PC-3 (cell line): ENCODE results near the gene HID1. TPM values are rescaled to one million over a fixed set of nuclear protein-coding genes. Genes with fewer than 3 reads are reported as not detected.

Source experiments
- ATAC-seq: fragments of 200-7000 bp; cut with Tn5 transposase; 2 replicates; pipeline ENCODE4 v1.9.1; 2020; ENCODE audit warnings: mild to moderate bottlenecking, moderate library complexity
- BruUV-seq: library from RNA; stranded (reverse); fragments of 400-500 nt; replicated peaks from 2 replicates; lab custom pipeline; 2021; lab: Mats Ljungman, UMichigan
- CTCF ChIA-PET: fragments of 300-600 bp; sonication (Branson Sonifier 250); formaldehyde crosslinking; loops from one replicate; lab custom pipeline; 2022; ENCODE audit warnings: antibody characterized with exemption; lab: Charles Lee
- POLR2A ChIA-PET: fragments of 300-600 bp; sonication (Branson Sonifier 250); formaldehyde crosslinking; loops from one replicate; lab custom pipeline; 2022; ENCODE audit warnings: antibody characterized with exemption; ENCODE audit not compliant: unreplicated experiment; lab: Charles Lee
- DNase-seq: peaks from one replicate; pipeline ENCODE4 v3.0.0-alpha.2; 2015
- H2AFZ ChIP-seq: fragments of 300-600 bp; sonication (generic); 2 replicates; pipeline ENCODE4 v1.6.0; 2016; ENCODE audit warnings: antibody characterized with exemption, low read length
- H3F3A ChIP-seq: fragments of 300-600 bp; sonication (generic); one replicate; pipeline ENCODE4 v1.6.0; 2017; ENCODE audit warnings: antibody characterized with exemption, low read length, control low read depth, mild to moderate bottlenecking; ENCODE audit not compliant: unreplicated experiment
- H3K27ac ChIP-seq: fragments of 300-600 bp; sonication (generic); 2 replicates; pipeline ENCODE4 v1.5.1; 2016; ENCODE audit warnings: mild to moderate bottlenecking, low read length
- H3K27me3 ChIP-seq: fragments of 300-600 bp; sonication (generic); 2 replicates; pipeline ENCODE4 v1.6.1; 2016; ENCODE audit warnings: low read length, mixed read lengths
- H3K36me3 ChIP-seq: fragments of 300-600 bp; sonication (generic); 2 replicates; pipeline ENCODE4 v1.6.1; 2016; ENCODE audit warnings: low read depth, mixed run types, low read length, mixed read lengths
- H3K4me1 ChIP-seq: fragments of 300-600 bp; sonication (generic); 2 replicates; pipeline ENCODE4 v1.5.1; 2016; ENCODE audit warnings: low read length; ENCODE audit not compliant: insufficient read depth
- H3K4me2 ChIP-seq: fragments of 300-600 bp; sonication (generic); 2 replicates; pipeline ENCODE4 v1.6.0; 2016; ENCODE audit warnings: low read length
- H3K4me3 ChIP-seq: fragments of 300-600 bp; sonication (generic); 2 replicates; pipeline ENCODE4 v1.5.1; 2016; ENCODE audit warnings: mild to moderate bottlenecking, low read length, mixed read lengths
- H3K79me2 ChIP-seq: fragments of 300-600 bp; sonication (generic); 2 replicates; pipeline ENCODE4 v1.6.1; 2017; ENCODE audit warnings: low read length, mixed read lengths
- H3K9ac ChIP-seq: fragments of 300-600 bp; sonication (generic); 2 replicates; pipeline ENCODE4 v1.6.0; 2016; ENCODE audit warnings: mild to moderate bottlenecking, low read length
- H3K9me2 ChIP-seq: fragments of 300-600 bp; sonication (generic); replicated peaks from 2 replicates; pipeline ENCODE4 v1.6.1; 2016; ENCODE audit warnings: mixed run types, low read length, mixed read lengths
- H3K9me3 ChIP-seq: fragments of 300-600 bp; sonication (generic); 2 replicates; pipeline ENCODE4 v1.6.1; 2016; ENCODE audit warnings: low read length, mixed read lengths
- H4K20me1 ChIP-seq: fragments of 300-600 bp; sonication (generic); 2 replicates; pipeline ENCODE4 v1.6.1; 2016; ENCODE audit warnings: low read length, mixed read lengths
- CTCF ChIP-seq: fragments of 300-600 bp; sonication (generic); conservative IDR thresholded peaks from 2 replicates; pipeline ENCODE4 v1.5.1; 2017; ENCODE audit warnings: antibody characterized with exemption, low read depth, mild to moderate bottlenecking, low read length
- EZH2 ChIP-seq: fragments of 300-600 bp; sonication (generic); IDR thresholded peaks from one replicate; pipeline ENCODE4 v1.6.1; 2017; ENCODE audit warnings: antibody characterized with exemption, mild to moderate bottlenecking, low read length; ENCODE audit not compliant: unreplicated experiment
- EZH2phosphoT487 ChIP-seq: fragments of 300-600 bp; sonication (generic); IDR thresholded peaks from 2 replicates; pipeline ENCODE4 v1.6.1; 2018; ENCODE audit warnings: mild to moderate bottlenecking, antibody characterized with exemption, low read length, borderline replicate concordance
- intact Hi-C: fragments of 100-400 bp; cut with micrococcal nuclease; formaldehyde crosslinking; loops from 2 replicates; pipeline ENCODE4 v1.9.0; 2023
- total RNA-seq: library from RNA; depleted of rRNA; stranded (reverse); fragments of >200 nt; gene quantifications from 2 replicates; pipeline ENCODE4 v1.2.3, GENCODE V29; 2014

The HID1 gene
- total RNA-seq, 1 experiment from 2014 or later: 40.6 TPM

GRCh38 chr17:75012346-75013091 lies 40.0 kb upstream of the HID1 start, which contains the start of gene MRPL58:
MRPL58 (plus strand) TSS chr17:75012670; CDS start chr17:75012687, 17 bp downstream.
- Histone ChIP-seq H3K27me3 (no peaks in the 10 kb centered on the region), H3K9me3 (no peaks in the 10 kb centered on the region), H3K79me2 (peaks cover 38% of the 10 kb centered on the region), H3K4me2 (peak within 1 kb of the TSS; percentile 93), H3K9me2 (no peaks in the 10 kb centered on the region), H3K9ac (peak within 1 kb of the TSS; percentile 84), H2AFZ (peak within 1 kb of the TSS; percentile 98), H4K20me1 (no peaks in the 10 kb centered on the region), H3K4me1 (peaks cover 30% of the 10 kb centered on the region), H3K4me3 (peak within 1 kb of the TSS; percentile 87), H3K27ac (peak within 1 kb of the TSS; percentile 68), H3F3A (peaks cover 4% of the 10 kb centered on the region), H3K36me3 (peaks cover 7% of the 10 kb centered on the region; the same call in 1 of the 2 replicates)
- CTCF ChIA-PET: interaction anchor here (0.8 to 2.0 kb wide), 5 partner anchors 11 to 51 kb away, joined by 3 to 10 read pairs (median 5); no protein-coding TSS in a partner anchor
- DNase-seq: peak; percentile 91
- POLR2A ChIA-PET: interaction anchor here (0.6 to 1.2 kb wide), 6 partner anchors 11 to 169 kb away, joined by 3 to 4 read pairs (median 4); no protein-coding TSS in a partner anchor
- peak; percentile 83 for ATAC-seq
- intact Hi-C loops: loop anchor here (1.0 to 2.0 kb wide), 2 partner anchors 12 to 52 kb away; no protein-coding TSS in a partner anchor
- BruUV-seq: no TSS peak
- TF ChIP-seq EZH2 (no peak), EZH2phosphoT487 (no peak), CTCF (peak; percentile 38; the same call in 1 of the 2 replicates)

- DNase-seq (no peak), ATAC-seq (no peak)
- ChIA-PET CTCF (interaction anchor here (0.8 to 2.0 kb wide), 5 partner anchors 12 to 50 kb away, joined by 3 to 10 read pairs (median 5); no protein-coding TSS in a partner anchor), POLR2A (interaction anchor here (0.5 to 1.2 kb wide), 5 partner anchors 20 to 48 kb away, joined by 3 to 4 read pairs (median 3); partner anchors contain the start of gene HID1)
- H3K4me1 ChIP-seq: peaks cover 30% of the 10 kb centered on the region
- H3K27ac ChIP-seq: peak overlapping the region; percentile 68
- H3K9me3 ChIP-seq: no peaks in the 10 kb centered on the region
- no peak for TF ChIP-seq EZH2
- TF ChIP-seq CTCF: no peak
- TF ChIP-seq EZH2phosphoT487: no peak
- H3K9me2 ChIP-seq: no peaks in the 10 kb centered on the region
- peaks cover 4% of the 10 kb centered on the region for H3F3A ChIP-seq
- H2AFZ ChIP-seq: peak overlapping the region; percentile 98
- H3K4me3 ChIP-seq: peak overlapping the region; percentile 87
- H3K4me2 ChIP-seq: peak overlapping the region; percentile 93
- H3K36me3 ChIP-seq: peaks cover 7% of the 10 kb centered on the region; the same call in 1 of the 2 replicates
- H3K27me3 ChIP-seq: no peaks in the 10 kb centered on the region
- BruUV-seq: TSS peak; percentile 97
- no peaks in the 10 kb centered on the region for H4K20me1 ChIP-seq
- H3K79me2 ChIP-seq: peaks cover 38% of the 10 kb centered on the region
- H3K9ac ChIP-seq: peak overlapping the region; percentile 84
- intact Hi-C loops: loop anchor here (2.0 kb wide), 1 partner anchor 51 kb away; no protein-coding TSS in a partner anchor
These were observed 39.5 kb upstream of the HID1 start for GRCh38 chr17:75012096-75012345.
